Metanephros (tissue), 1 donor: ENCODE data around the gene CRIM1. TPM values are rescaled to one million over a fixed set of nuclear protein-coding genes. Genes with fewer than 3 reads are reported as not detected.

Experiments
- total RNA-seq: library from RNA; depleted of rRNA; stranded (reverse); fragments of >200 nt; gene quantifications from one replicate; pipeline ENCODE4 v1.2.3, GENCODE V29; 2014

Gene CRIM1
- 130 TPM for total RNA-seq

GRCh38 chr2:36355151-36355889 lies at the start of gene CRIM1:
Gene CRIM1, plus strand, starts transcription at chr2:36355778. Its CDS starts 515 bp downstream, at chr2:36356293.

GRCh38 chr2:36597532-36598377 lies 242.2 kb downstream of the CRIM1 start, which contains the start of gene FEZ2:
Gene FEZ2, minus strand, starts transcription at chr2:36598168. Its CDS starts 26 bp downstream, at chr2:36598142.

Other genes with a start within 250 kb of the CRIM1 start
- gene FEZ2, start 242.4 kb downstream of the CRIM1 start, total RNA-seq: 54.9 TPM